Endothelial cell of umbilical vein (primary cell): ENCODE data around the gene SCLT1.

Source experiments
- CTCF ChIP-seq, 2 donors: IDR thresholded peaks; 1 replicate in 1 of 2; 2 replicates in 1 of 2; pipeline ENCODE4 v1.5.1; 2011; ENCODE audit warnings: low read length in 2 of 2, mild to moderate bottlenecking in 2 of 2, moderate library complexity in 2 of 2, control low read depth in 1 of 2, inconsistent platforms in 1 of 2, low read depth in 1 of 2; ENCODE audit not compliant: insufficient read depth in 1 of 2; ENCODE audit errors: extremely low read depth in 1 of 2
- EZH2 ChIP-seq: IDR thresholded peaks from 2 replicates; pipeline ENCODE4 v1.6.1; 2012; ENCODE audit warnings: borderline replicate concordance, low read depth, mild to moderate bottlenecking, moderate library complexity, low read length, inconsistent platforms; ENCODE audit not compliant: severe bottlenecking
- FOS ChIP-seq: IDR thresholded peaks from 2 replicates; pipeline ENCODE4 v1.6.1; 2011; ENCODE audit warnings: mild to moderate bottlenecking, low read length, moderate library complexity, borderline replicate concordance; ENCODE audit not compliant: insufficient read depth
- GATA2 ChIP-seq: IDR thresholded peaks from 2 replicates; pipeline ENCODE4 v1.7.0; 2011; ENCODE audit warnings: low read depth, mild to moderate bottlenecking, moderate library complexity, mixed read lengths, low read length; ENCODE audit not compliant: insufficient read length, insufficient read depth
- JUN ChIP-seq: IDR thresholded peaks from 2 replicates; pipeline ENCODE4 v1.6.1; 2011; ENCODE audit warnings: borderline replicate concordance, low read depth; ENCODE audit not compliant: insufficient read length, insufficient read depth
- MAX ChIP-seq: IDR thresholded peaks from 2 replicates; pipeline ENCODE4 v1.6.1; 2011; ENCODE audit not compliant: insufficient read depth, insufficient read length
- MYC ChIP-seq: IDR thresholded peaks from one replicate; pipeline ENCODE4 v1.6.1; 2011; ENCODE audit warnings: mild to moderate bottlenecking, low read depth, low read length
- POLR2A ChIP-seq: IDR thresholded peaks from 2 replicates; pipeline ENCODE4 v1.6.1; 2012; ENCODE audit warnings: low read depth, mild to moderate bottlenecking, control low read depth, low read length
- POLR2AphosphoS5 ChIP-seq: IDR thresholded peaks from 2 replicates; pipeline ENCODE4 v1.6.1; 2012; ENCODE audit warnings: low read depth, mild to moderate bottlenecking, control low read depth, low read length, moderate library complexity; ENCODE audit not compliant: insufficient read depth

- TF ChIP-seq POLR2AphosphoS5 (no peak), CTCF (IDR thresholded peaks at IDR 0.05; ENCODE audit: extremely low read depth in 1 of 2, insufficient read depth in 1 of 2, low read depth in 1 of 2, low read length in 2 of 2) (no peak), EZH2 (no peak), POLR2A (no peak), MYC (no peak), MAX (no peak), JUN (no peak), GATA2 (no peak), FOS (no peak)
Observed at GRCh38 chr4:129140521-129140920, 47.2 kb upstream of the SCLT1 start.
